HG03139 (cell line): ENCODE data around the gene DOCK9.

ENCODE experiments used
- ATAC-seq: cut with Tn5 transposase; IDR thresholded peaks from one replicate; pipeline ENCODE4 v1.9.1; 2021; ENCODE audit not compliant: unreplicated experiment

DOCK9 gene

DNA sequence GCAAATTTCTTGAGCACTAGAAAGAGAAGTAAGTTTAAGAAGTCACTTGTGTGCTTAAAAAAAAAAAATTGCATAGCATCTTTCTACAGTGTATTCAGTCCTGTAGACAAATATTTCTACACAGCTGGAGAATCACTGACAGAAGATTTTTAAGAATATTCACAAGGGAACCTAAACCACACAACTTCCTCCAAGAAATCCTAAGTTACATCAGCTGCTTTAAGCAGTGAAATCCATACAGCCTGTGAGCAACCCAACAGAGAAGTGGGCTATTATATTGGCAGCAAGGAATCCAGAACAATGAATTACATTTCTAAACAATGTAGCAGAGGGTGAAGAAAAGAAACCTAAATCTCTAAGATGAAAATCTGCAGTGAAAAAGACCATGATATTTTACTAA is 1.5 kb downstream of the DOCK9 start:
- no peak for ATAC-seq

DNA sequence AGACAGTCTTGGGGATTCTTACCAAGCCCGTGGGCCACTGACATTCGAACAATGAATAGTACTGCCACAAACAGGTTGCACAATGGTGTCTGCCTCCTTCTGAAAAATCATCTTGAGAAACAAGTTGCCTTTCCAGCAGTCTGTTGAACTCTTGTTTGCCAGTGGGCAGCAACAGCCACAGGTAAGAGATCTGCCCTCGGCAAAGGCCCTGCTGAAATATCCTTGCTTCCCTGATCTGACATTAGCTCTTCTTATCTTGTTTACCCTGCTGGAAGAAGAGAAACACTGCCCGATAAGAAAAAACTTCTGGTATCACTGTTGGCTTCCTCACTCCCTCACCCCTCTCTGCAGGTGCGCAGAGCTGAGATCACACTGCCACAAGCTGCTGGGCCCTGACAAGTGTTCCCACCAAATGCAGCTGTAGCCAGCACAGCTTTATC is 2.0 kb downstream of the DOCK9 start:
- no peak for ATAC-seq

DNA sequence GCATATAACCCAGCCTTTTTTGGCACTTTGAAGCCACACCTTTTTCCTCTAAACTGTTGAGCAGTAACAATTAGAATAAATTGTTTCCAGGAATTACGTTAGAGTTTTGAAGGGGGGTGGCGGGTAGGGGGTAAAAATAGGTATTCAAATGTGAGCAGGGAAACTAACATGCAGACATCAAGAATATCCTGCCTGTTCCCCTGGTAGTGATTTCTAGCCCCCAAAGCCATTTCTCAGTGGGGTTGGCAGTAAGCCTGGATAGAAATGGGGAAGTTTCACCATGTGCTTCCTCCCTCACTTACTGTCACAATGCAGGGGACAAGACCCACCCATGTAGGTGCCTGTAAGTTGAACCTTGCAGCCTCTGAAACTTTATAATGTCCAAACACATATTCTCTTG is 3.8 kb downstream of the DOCK9 start:
- no peak for ATAC-seq

DNA sequence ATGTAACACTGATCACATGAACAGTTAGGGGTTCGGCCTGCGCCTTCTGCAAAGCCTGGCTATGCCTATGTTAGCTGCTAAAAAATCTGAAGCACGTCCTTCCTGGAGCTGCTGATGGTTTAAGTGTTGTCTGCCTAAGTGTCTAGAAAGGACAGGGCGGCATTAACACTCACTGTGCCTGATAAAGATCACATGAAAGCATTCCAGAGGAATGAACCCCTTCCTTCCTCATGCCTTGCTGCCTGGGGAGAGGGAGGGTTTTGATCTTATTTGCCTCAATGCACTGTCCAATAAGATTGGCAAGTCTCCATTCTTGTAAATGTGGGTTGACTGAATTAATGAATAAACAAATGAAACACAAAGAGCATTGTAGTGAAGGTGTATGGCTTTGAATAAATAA is 5.2 kb downstream of the DOCK9 start:
- no peak for ATAC-seq

DNA sequence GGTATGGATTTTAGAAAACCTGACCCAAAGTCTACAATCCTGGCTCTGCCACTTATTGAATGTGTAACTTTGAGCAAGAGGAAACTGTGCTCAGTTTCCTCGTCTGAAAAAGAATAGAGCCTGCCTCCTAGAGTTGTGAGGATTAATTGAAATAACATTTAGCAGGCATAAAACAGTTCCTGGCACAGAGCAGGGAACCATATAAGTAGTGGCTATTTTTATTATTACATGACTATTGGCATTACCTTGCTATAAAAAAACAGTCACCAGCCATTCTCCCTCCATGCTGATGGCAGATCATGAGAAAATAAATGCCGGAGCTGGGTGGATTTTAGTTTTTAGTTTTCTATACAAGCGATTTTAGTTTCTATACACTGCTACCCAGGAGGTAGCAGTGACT is 5.8 kb downstream of the DOCK9 start:
- ATAC-seq: no peak

DNA sequence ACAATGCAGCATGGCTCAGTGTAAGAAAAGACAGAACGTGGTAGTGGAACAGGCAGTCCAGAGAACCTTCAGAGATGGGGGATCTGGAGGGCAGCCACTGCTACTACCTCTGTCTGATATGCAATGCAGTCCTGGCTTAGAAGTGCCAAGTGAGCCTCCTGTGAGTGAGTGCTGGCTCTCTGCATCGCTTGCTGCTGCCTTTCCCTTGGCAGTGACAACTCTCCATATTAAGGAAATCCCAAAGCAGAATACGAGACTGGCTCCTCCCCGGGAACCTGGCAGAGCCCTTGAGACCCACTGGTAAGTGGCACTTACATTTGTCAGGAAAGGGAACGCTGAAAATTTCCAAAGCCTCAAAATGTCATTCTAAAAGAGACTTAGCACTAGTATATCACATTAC is 7.5 kb downstream of the DOCK9 start:
- no peak for ATAC-seq

DNA sequence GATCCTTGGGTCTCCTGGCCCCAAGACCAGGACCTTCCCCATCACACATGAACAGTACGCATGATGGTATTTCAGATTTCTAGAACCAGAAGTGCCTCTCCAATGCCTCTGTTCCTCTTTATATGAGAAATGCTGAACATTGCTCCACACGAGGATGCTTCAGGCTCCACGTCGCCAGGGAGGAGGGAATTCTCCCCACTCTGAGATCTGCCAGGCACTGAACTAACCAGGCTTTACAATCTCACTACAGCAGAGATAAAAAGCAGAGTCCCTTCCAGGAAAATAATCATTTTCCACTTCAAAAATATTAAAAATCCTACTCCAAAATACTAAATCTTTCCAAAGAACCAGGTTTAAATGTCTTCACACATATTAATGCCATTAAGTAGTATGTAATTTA is 10.4 kb downstream of the DOCK9 start:
- no peak for ATAC-seq

DNA sequence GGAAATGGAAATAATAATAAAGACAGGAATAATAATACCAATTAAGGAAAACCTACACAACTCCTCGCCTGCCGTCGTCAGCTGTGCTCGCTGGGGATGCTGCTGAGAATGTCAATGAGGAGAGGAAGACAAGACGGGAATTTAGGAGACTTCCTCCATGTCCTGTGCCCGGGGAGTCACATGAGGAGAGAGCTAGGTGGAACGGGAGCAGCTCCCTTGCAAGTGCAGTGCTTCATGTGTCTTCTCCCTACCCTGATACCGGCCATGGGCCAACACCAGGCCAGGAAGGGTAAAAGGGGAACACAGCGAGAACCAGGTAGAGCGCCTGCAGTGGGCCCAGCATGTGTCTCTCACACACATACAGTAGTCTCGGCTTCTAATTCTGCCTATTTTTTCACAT is 11.8 kb downstream of the DOCK9 start:
- no peak for ATAC-seq

DNA sequence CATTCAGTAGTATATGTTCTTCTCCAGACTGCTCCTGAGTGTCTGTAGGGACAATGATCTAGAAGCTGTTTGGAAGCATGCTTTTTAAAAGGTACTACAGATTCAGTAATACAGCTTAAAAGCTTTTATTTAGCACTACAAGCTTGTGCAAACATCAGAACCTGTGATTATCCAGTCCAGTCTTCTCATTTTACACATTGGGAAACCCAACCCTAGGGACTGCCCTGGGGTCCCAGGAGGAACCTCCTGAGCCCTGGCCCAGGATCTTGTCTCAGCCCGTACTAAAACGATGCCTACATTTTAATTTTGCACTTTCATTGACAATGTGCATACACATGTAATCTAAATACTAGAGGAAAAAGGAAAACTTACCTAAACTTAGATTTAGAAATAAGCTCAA is 12.5 kb downstream of the DOCK9 start:
- ATAC-seq: no peak

DNA sequence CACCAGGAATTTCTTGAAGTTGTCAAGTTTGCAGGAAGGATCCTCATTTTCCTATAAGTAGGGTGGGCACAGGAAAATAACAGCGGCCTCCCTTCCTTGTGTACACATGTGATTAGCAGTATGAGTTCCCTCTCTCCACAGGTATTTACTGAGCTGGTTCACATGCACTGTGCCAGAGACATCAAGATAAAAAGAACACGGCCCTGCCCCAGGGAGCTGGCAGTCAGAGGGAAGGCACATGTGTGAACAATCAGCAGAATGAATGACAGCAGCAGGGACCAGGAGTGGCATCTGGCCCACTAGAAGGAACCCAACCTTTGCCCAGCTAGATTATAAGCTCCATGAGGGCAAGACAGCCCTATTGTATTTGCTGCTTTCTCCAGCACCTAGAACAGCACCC is 13.9 kb downstream of the DOCK9 start:
- no peak for ATAC-seq

DNA sequence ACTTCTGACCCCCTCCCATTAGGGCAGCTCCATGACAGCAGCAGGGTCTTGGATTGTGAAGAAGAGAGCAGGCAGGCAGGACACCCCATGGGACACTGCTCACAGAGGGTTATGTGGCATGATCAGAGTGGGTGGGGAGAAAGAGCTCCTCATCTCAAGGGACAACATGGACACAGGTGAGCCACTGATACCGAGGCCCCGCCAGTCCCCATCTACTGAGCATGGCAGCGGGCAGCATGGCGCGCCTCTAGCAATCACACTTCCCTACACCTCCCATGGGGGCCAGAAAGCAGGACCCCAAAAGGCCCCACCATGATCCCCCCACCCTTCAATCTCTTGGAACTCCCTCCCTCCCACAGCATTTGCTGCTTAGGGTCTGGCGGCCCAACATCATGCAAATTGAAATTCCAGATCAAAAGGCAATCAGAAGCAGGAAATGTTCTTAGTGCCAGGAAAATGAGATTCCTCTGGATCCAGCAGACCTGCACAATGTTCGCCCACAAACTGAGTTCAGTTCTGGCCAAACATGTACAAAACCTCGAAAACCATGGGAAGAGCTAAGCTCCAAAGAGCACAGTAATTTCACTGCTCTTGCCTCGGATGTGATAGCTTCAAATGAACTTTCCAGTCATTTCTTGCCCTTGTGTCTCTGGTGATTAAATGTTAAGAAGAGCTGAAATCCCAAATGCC is 14.8 kb downstream of the DOCK9 start:
- ATAC-seq: no peak

DNA sequence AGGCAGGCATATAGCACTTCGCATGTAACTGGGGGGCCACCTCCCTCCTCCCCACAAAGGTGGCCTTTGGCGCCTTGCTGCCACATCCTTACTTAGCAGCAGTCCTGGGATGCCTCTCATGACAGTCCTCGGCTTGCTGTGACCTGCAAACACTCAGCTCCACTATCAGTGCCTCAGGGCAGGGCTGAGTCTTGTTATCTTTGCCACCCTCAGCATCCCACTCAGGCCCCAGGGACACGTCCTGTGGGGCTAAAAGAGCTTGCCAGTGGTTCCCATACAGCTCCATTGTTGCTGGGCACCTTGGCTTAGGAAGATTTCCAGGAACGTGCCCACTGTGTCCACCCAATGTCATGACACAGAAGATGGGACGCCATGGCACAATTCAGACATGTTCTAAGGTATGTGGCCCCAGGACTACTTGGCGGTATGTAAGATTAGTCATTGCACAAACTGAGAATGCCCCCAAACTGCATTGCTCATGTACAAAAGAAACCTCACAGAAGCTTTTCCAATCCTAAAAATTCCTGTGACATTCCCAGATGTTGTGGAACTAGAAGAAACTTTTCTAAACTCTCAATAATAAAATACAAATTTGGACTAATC is 16.3 kb downstream of the DOCK9 start:
- ATAC-seq: no peak

DNA sequence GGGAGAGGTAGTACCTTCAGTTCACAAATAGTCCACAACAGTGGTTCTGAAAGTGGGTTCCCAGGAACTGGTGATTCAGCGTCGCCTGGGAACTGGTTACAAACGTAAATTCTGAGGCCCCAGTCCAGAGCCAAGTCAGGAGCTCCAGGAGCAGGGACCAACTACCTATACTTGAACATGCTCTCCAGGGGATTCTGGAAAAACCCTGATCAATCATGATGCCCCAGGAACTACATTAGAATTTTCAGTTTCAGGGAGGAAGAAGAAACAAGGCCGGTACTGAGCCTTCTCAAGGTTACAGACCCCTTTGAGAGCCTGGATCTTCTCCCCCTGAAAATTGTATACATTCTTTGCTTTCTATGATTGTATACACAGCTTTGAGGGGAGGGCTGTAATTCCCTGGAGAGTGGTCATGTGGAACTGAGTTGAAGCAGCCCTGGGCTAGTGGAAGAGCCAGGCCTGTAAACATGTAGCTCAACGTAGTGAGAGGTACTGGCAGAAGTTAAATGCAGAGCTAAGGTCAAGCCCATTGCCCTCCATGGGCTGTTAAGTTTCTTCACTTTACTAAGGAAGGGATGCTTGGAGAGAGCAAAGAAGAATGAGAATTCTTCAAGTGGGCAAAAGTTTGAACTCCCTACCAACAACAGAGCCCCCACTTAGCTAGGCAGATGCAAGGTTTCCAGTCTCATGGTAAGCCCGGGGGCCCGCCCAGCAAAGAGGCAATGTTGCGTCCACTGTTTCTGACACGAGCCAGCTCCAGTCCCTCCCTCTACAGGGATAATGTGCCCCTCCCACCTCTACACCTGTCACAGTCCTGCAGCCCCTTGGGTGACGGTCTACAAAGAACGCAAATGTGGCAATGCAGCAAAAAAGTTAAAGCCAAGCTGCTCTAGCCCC is 17.0 kb downstream of the DOCK9 start:
- ATAC-seq: no peak

DNA sequence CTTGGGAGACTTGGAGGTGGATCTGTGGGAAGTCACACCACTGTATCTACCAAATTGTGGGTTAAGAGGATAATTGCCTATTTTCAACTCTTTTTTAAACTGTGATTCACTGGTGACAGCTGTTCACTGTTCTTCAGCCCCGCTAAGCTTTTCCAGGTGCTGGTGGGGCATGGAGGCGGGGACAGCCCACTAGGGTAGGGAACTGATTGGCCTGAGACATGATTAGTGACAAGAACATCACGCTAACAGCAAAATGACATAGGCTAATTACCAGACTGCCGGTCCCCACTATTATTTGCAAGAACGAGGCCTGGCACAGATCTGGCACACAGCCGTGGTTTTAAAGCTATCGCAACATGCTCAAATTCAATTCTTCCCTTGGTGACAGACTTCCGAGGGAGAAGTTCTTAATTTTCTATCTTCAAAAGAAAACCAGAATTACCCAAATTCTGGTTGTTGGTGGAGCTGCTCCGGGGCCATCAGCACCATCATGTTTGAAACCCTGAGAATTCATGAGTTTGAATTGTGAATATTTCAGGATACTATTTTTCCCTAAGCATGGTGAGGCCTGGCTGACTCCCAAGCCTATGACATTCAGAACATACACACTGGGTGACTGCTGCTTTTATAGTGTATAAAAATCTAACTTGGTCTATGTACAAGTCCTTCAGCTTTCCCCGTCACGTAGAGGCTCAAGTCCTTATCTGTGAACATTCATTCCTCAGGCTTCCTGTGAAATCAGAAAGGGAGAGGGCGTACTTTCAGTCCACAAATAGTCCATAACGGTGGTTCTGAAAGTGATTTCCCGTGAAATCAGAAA is 17.9 kb downstream of the DOCK9 start:
- no peak for ATAC-seq

DNA sequence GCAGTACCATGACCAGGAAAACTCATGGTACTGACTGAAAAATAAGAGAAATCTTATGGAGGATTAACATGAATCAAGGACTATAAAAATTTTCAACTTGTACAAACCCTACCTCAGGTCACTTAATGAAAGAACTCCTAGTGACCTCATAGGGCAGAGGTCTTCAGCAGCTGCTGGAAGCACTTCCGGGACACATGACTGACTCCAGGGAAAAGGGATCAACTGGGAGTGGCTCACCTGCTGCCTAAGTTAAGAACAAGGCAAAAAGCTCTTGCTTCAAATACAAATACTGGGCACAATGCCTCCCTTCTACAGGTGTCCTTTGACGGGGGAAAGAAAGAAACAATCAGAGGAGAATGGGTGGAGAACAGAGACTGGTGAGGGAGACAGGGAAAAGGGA is 18.6 kb downstream of the DOCK9 start:
- no peak for ATAC-seq

DNA sequence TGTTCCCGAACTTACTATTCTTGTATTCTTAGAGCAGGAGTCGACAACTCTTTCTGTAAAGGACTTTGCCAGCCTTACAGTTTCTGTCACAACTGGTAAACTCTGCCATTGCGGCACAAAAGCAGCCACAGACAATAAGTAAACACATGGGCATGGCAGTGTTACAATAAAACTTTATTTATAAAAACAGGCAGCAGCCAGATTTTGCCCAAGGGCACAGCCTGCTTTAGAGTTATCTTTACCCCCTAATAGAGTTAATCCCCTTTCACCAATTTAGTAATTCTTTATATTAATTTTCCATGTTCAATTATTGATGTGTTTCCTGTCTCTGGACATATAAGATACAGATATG is 19.4 kb downstream of the DOCK9 start:
- ATAC-seq: no peak

DNA sequence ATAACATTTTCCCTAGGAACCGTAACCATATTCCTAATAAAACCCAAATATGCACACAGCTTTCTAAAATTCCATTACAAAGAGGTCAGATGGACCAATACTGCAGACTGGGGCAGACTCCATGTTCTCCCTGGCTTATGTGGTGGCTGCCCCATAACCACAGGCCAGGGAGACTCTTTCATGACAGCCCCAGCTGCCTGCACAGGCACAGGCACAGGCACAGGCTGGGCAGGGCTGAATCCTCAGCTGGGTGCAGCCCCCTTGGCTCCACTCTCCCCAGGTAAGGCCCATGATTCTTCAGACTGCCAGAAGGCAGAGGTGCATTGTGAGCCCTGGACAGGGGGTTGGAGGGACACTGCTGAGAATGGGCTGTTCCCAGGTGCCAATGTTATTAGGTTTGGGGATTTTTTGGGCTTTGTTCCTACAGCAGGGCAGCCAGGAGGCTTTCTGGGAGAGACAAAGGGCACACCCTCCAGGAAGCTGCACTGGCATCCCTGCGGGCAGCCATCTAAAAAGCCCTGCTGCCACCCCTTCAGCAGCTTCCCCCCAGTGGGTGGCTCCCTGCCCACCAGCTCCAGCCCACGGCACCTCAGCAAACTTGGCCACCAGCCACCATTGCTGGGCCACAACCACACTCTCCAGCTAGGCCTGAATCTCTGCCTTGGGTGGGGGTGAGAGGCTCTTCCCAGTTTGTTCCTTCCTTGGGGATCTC is 20.0 kb downstream of the DOCK9 start:
- ATAC-seq: no peak

DNA sequence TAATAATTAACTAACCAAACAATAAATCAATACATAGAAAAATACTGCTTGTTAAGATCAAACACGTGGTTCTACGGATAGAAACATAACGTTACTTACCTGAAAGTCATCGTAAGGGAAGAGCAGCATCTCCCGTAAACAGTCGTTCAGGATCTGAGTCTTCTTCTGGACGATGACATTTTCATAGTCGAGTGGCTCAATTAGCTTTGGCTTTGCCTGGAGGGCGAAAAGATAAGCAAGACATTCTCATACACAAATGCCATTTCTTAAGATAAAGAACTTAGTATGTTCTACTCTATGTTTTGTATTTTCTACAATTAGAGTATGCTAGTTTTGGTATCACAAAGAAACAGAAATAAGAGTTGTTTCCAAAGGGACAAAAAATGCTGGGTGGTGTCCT is 22.5 kb downstream of the DOCK9 start:
- no peak for ATAC-seq

DNA sequence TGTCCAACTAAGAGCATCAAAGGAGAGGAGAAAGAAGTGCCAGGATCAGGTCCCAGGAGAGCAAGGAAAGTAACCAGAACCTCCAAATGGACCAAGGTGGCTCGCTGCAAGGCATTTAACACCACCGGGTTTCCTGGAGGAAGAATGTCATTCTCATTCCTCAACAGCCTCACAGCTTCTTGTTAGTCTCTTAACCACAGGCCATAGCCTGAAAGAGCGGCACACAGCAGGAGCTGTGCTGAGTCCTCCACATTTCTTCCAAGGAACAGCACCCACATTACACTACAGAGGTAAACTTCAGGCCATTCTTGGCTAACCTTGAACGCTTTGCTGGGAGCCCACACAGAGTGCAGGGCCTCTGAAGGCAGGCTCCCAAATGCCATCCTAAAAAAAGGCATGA is 23.6 kb downstream of the DOCK9 start:
- ATAC-seq: no peak

DNA sequence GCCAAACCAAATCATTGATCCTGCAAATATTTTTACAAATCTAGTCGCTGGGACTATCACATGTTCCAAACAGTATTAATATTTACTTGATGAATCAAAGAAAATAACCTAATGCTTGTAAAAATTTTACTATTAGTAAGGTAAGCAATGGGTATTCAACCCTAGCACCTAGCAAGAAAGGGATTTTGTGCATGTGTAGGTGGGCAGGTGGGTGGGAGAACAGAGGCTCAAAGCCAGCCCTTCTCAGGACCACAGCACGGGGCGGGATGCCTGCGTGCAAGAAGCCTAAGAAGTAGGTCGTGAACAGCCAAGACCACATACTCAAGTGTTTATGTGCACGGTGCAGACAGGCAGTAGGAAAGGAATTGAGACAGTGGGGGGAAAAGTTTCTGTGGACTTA is 26.6 kb downstream of the DOCK9 start:
- no peak for ATAC-seq

DNA sequence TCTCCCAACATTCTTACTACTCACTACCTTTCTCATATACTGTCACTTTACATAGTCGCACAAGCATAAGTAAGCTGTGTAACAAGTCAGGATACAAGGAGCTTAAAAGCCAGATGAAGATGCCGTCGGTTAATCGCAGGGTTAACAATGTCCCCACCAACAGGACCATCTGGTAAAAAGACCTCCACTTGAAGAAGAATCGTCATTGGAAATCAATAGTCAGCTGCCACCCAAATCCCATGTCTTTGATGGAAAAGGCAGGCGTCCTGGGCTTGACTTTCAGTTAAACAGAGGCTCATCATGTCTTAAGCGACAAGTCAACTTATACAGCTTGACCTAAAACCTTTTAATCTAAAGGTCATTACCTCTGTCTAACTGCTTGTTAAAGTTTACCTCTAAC is 27.2 kb downstream of the DOCK9 start:
- no peak for ATAC-seq
